Kidney (tissue), 14 donors: ENCODE data around the gene CCDC192. TPM values are rescaled to one million over a fixed set of nuclear protein-coding genes. Genes with fewer than 3 reads are reported as not detected.
"Not testable (repeated sequence)": the region's sequence is repeated elsewhere in the genome, so short reads cannot be mapped to it uniquely, and the experiment has no call there.

Experiments
- DNase-seq, 5 donors: peaks; one replicate each; pipeline ENCODE4 v3.0.0-alpha.2; 2013 to 2020
- FAIRE-seq: peaks from 2 replicates; lab custom pipeline; 2012; peaks lifted over from hg19 to GRCh38; lab: Jason Lieb, UNC
- H3K27ac ChIP-seq, 2 donors: one replicate each; pipeline ENCODE4 v1.7.0; 2013; ENCODE audit warnings: low read depth in 2 of 2, low read length in 2 of 2, inconsistent platforms in 1 of 2
- H3K27me3 ChIP-seq: one replicate; pipeline ENCODE4 v1.7.1; 2013; ENCODE audit warnings: low read length, inconsistent platforms; ENCODE audit not compliant: control insufficient read depth, insufficient read depth
- H3K36me3 ChIP-seq, 3 donors: one replicate each; pipeline versions ENCODE4 v1.7.0 to v1.7.1; 2013; ENCODE audit warnings: low read length in 3 of 3, control low read depth in 1 of 3, inconsistent platforms in 1 of 3; ENCODE audit not compliant: insufficient read depth in 3 of 3, control insufficient read depth in 2 of 3
- H3K4me1 ChIP-seq, 3 donors: one replicate each; pipeline versions ENCODE4 v1.7.0 to v1.7.1; 2013; ENCODE audit warnings: low read length in 3 of 3, inconsistent platforms in 1 of 3, low read depth in 1 of 3; ENCODE audit not compliant: control insufficient read depth in 2 of 3, insufficient read depth in 2 of 3
- H3K4me3 ChIP-seq, 3 donors: one replicate each; pipeline versions ENCODE4 v1.7.0 to v1.8.1; 2013; ENCODE audit warnings: low read length in 3 of 3, control low read depth in 1 of 3, inconsistent platforms in 1 of 3
- H3K9ac ChIP-seq, 3 donors: one replicate each; pipeline versions ENCODE4 v1.7.0 to v1.7.1; 2013; ENCODE audit warnings: low read length in 3 of 3, control low read depth in 1 of 3, inconsistent platforms in 1 of 3
- H3K9me3 ChIP-seq, 3 donors: one replicate each; pipeline versions ENCODE4 v1.7.0 to v1.7.1; 2013; ENCODE audit warnings: low read length in 3 of 3, control low read depth in 1 of 3, inconsistent platforms in 1 of 3; ENCODE audit not compliant: control insufficient read depth in 2 of 3, insufficient read depth in 1 of 3
- intact Hi-C: fragments of 100-400 bp; cut with DNase I; formaldehyde crosslinking; loops from one replicate; pipeline ENCODE4 v1.11.1; 2022
- polyA plus RNA-seq: library from polyadenylated mRNA; stranded (reverse); fragments of 350-450 nt; fragmentation: Illumina TruSeq; extraction: RNeasy Lipid Tissue Mini Kit (QIAGEN cat#74804); gene quantifications from one replicate; pipeline ENCODE4 v1.2.3, GENCODE V29; 2014; ENCODE audit warnings: low read depth, low replicate concordance; ENCODE audit not compliant: insufficient read depth
- total RNA-seq: library from RNA; stranded (reverse); fragmentation: NEBNext Ultra II Directional; extraction: Animal tissue kit (Norgen Biotek cat#: 25700); gene quantifications from one replicate; pipeline ENCODE4 v1.2.1, GENCODE V29; 2021
- TF ChIP-seq, protein P1 (sequence below): IDR thresholded peaks from 3 replicates; pipeline ENCODE4 v1.5.1; 2012; ENCODE audit warnings: mild to moderate bottlenecking, moderate library complexity, borderline replicate concordance; ENCODE audit not compliant: insufficient read depth; ENCODE audit errors: extremely low read depth
- donor health status: control.
- donor health status: control.
- donor health status: control.
- donor health status: control.
- donor health status: control.
- donor health status: DM: yes; HTN: yes; CAD: no.
- donor health status: Normal renal cell carcinoma (clear cell type).

Gene CCDC192
- total and polyA plus RNA-seq, 2 donors from 2014 or later, result not detected

- FAIRE-seq (peak; percentile 8), DNase-seq (peak in 2 of 5 donors; percentile 13 to 29)
- Histone ChIP-seq H3K9ac (no peak overlapping the region), H3K27ac (no peak overlapping the region), H3K4me1 (peaks cover 0 to 2% (median 0%) of the 10 kb centered on the region in 3 donors), H3K4me3 (no peak overlapping the region), H3K27me3 (no peaks in the 10 kb centered on the region), H3K36me3 (no peaks in the 10 kb centered on the region), H3K9me3 (no peaks in the 10 kb centered on the region)
- TF ChIP-seq, protein P1, sequence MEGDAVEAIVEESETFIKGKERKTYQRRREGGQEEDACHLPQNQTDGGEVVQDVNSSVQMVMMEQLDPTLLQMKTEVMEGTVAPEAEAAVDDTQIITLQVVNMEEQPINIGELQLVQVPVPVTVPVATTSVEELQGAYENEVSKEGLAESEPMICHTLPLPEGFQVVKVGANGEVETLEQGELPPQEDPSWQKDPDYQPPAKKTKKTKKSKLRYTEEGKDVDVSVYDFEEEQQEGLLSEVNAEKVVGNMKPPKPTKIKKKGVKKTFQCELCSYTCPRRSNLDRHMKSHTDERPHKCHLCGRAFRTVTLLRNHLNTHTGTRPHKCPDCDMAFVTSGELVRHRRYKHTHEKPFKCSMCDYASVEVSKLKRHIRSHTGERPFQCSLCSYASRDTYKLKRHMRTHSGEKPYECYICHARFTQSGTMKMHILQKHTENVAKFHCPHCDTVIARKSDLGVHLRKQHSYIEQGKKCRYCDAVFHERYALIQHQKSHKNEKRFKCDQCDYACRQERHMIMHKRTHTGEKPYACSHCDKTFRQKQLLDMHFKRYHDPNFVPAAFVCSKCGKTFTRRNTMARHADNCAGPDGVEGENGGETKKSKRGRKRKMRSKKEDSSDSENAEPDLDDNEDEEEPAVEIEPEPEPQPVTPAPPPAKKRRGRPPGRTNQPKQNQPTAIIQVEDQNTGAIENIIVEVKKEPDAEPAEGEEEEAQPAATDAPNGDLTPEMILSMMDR, result no peak
- intact Hi-C loops, result no loop called here
Observed at GRCh38 chr5:127723571-127723970, 20.4 kb downstream of the CCDC192 start.

DNA sequence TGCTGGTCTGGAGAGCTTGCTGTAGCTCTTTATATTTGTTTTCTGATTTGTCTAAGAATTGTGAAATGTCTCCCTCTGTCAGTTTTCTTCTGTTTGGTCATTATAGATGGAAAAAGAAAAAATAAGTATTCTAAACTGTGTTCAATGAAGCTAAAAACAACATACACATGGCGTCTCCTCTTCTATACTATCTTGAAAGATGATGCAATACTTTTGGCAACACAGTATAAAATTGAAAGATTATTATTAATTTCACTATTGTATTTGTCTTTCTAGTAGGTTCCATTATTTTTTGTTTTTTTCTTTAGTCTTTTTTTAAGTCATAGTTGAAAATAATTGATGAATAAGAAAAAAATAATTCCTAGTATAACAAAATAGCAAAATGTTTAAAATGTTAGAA, 22.5 kb downstream of the CCDC192 start:
- Histone ChIP-seq H3K9ac (no peak overlapping the region), H3K4me3 (no peak overlapping the region), H3K4me1 (peaks cover 0 to 2% (median 0%) of the 10 kb centered on the region in 3 donors), H3K36me3 (no peaks in the 10 kb centered on the region), H3K27me3 (no peaks in the 10 kb centered on the region), H3K27ac (no peak overlapping the region), H3K9me3 (no peaks in the 10 kb centered on the region)
- DNase-seq (no peak), FAIRE-seq (no peak)
- intact Hi-C loops, result no loop called here
- TF ChIP-seq, protein P1, result no peak

DNA sequence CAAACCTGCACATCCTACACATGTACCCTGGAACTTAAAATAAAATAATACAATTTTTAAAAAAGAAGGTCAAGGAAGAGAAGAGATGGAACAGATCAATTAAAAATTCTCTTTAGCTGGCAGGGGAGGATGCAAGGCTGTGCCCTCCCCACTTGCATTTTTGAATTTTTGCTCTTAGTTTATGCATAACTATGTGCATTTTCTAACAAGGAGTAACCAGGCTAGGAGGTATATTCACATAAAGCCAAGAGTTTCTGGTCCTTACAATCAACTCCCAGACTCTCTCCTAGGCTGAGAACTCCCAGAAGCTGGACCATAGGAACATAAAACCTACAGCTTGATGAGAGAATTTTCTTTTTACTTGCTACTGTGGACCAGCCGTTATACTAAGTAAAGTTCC, 29.8 kb downstream of the CCDC192 start:
- Histone ChIP-seq H3K9me3 (no peaks in the 10 kb centered on the region), H3K27me3 (no peaks in the 10 kb centered on the region), H3K27ac (no peak overlapping the region), H3K4me1 (no peaks in the 10 kb centered on the region), H3K4me3 (no peak overlapping the region), H3K36me3 (no peaks in the 10 kb centered on the region), H3K9ac (no peak overlapping the region)
- TF ChIP-seq, protein P1, result no peak
- intact Hi-C loops, result no loop called here
- DNase-seq, result no peak
- no peak for FAIRE-seq

DNA sequence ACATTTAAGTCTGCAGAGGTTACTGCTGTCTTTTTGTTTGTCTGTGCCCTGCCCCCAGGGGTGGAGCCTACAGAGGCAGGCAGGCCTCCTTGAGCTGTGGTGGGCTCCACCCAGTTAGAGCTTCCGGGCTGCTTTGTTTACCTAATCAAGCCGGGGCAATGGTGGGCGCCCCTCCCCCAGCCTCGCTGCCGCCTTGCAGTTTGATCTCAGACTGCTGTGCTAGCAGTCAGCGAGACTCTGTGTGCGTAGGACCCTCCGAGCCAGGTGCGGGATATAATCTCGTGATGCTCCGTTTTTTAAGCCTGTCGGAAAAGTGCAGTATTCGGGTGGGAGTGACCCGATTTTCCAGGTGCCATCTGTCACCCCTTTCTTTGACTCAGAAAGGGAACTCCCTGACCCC, 36.2 kb downstream of the CCDC192 start:
- H3K4me1 ChIP-seq, DNase-seq, H3K4me3 ChIP-seq, H3K27me3 ChIP-seq, H3K9me3 ChIP-seq, FAIRE-seq, H3K36me3 ChIP-seq, H3K27ac ChIP-seq, H3K9ac ChIP-seq, intact Hi-C loops: not testable (repeated sequence)
